Endothelial cell of umbilical vein (primary cell): ENCODE data around the gene C1orf198. TPM values are rescaled to one million over a fixed set of nuclear protein-coding genes. Genes with fewer than 3 reads are reported as not detected.

Experiments
- BruUV-seq: library from RNA; stranded (reverse); fragments of 400-500 nt; replicated peaks from 2 replicates; lab custom pipeline; 2021; lab: Mats Ljungman, UMichigan
- CTCF ChIA-PET: fragments of 300-600, 350-600 bp; sonication (Branson Sonifier 250); formaldehyde crosslinking; loops from one replicate; lab custom pipeline; 2021; ENCODE audit warnings: antibody characterized with exemption, inconsistent platforms; lab: Charles Lee
- POLR2A ChIA-PET: fragments of 300-600, 350-600 bp; sonication (Branson Sonifier 250); formaldehyde crosslinking; loops from one replicate; lab custom pipeline; 2021; ENCODE audit warnings: antibody characterized with exemption, inconsistent platforms; lab: Charles Lee
- DNase-seq: peaks from one replicate; pipeline ENCODE4 v3.0.0-alpha.2; 2011; ENCODE audit warnings: low read depth, low spot score
- FAIRE-seq: peaks from 2 replicates; lab custom pipeline; 2011; peaks lifted over from hg19 to GRCh38; lab: Jason Lieb, UNC
- H2AFZ ChIP-seq: 2 replicates; pipeline ENCODE4 v1.6.0; 2012; ENCODE audit warnings: low read depth, low read length, control low read depth, inconsistent platforms
- H3K27ac ChIP-seq: 2 replicates; pipeline ENCODE4 v1.5.1; 2011; ENCODE audit warnings: low read depth, mild to moderate bottlenecking, control low read depth, low read length, moderate library complexity; ENCODE audit not compliant: insufficient read depth
- H3K27me3 ChIP-seq, 2 experiments: 2 replicates each; pipeline versions ENCODE4 v1.6.0 to v1.6.1; 2011; ENCODE audit warnings: low read length in 2 of 2, mixed read lengths in 1 of 2; ENCODE audit not compliant: control insufficient read depth in 2 of 2, insufficient read depth in 2 of 2
- H3K36me3 ChIP-seq, 2 experiments: 2 replicates in 1 of 2; 3 replicates in 1 of 2; pipeline ENCODE4 v1.5.1; 2011; ENCODE audit warnings: low read length in 2 of 2, mild to moderate bottlenecking in 1 of 2, moderate library complexity in 1 of 2; ENCODE audit not compliant: control insufficient read depth in 2 of 2, insufficient read depth in 2 of 2; ENCODE audit errors: extremely low read depth in 1 of 2
- H3K4me1 ChIP-seq: 3 replicates; pipeline ENCODE4 v1.5.1; 2011; ENCODE audit warnings: mild to moderate bottlenecking, low read length; ENCODE audit not compliant: control insufficient read depth, insufficient read depth; ENCODE audit errors: extremely low read depth
- H3K4me2 ChIP-seq: 2 replicates; pipeline ENCODE4 v1.6.1; 2011; ENCODE audit warnings: low read length, control low read depth, mixed read lengths; ENCODE audit not compliant: insufficient read depth
- H3K4me3 ChIP-seq, 3 experiments: fragments of 200-600 bp in 1 of 3; sonication (generic), shearing (Covaris generic) in 1 of 3; replicated peaks in 1 of 3; 2 replicates each; pipeline ENCODE4 v1.5.1; 2011 to 2016; ENCODE audit warnings: control low read depth in 3 of 3, low read length in 3 of 3, mild to moderate bottlenecking in 2 of 3, inconsistent platforms in 1 of 3, low read depth in 1 of 3, moderate library complexity in 1 of 3; ENCODE audit not compliant: insufficient read depth in 1 of 3
- H3K79me2 ChIP-seq: 2 replicates; pipeline ENCODE4 v1.6.0; 2012; ENCODE audit warnings: low read length, inconsistent platforms; ENCODE audit not compliant: control insufficient read depth, insufficient read depth
- H3K9ac ChIP-seq: replicated peaks from 2 replicates; pipeline ENCODE3; 2011; ENCODE audit warnings: low read length, control low read depth; ENCODE audit not compliant: insufficient read depth; ENCODE audit errors: extremely low read depth
- H3K9me1 ChIP-seq: replicated peaks from 3 replicates; pipeline ENCODE4 v1.6.0; 2011; ENCODE audit warnings: mild to moderate bottlenecking, low read length; ENCODE audit not compliant: control insufficient read depth, insufficient read depth; ENCODE audit errors: extremely low read depth
- H3K9me3 ChIP-seq: replicated peaks from 2 replicates; pipeline ENCODE4 v1.5.1; 2012; ENCODE audit warnings: low read length, inconsistent platforms; ENCODE audit not compliant: control insufficient read depth, insufficient read depth
- H4K20me1 ChIP-seq: replicated peaks from 2 replicates; pipeline ENCODE3; 2011; ENCODE audit warnings: mild to moderate bottlenecking, low read length; ENCODE audit not compliant: control insufficient read depth, insufficient read depth; ENCODE audit errors: extremely low read depth
- CTCF ChIP-seq, 2 donors: IDR thresholded peaks; 1 replicate in 1 of 2; 2 replicates in 1 of 2; pipeline ENCODE4 v1.5.1; 2011; ENCODE audit warnings: low read length in 2 of 2, mild to moderate bottlenecking in 2 of 2, moderate library complexity in 2 of 2, control low read depth in 1 of 2, inconsistent platforms in 1 of 2, low read depth in 1 of 2; ENCODE audit not compliant: insufficient read depth in 1 of 2; ENCODE audit errors: extremely low read depth in 1 of 2
- EZH2 ChIP-seq: IDR thresholded peaks from 2 replicates; pipeline ENCODE4 v1.6.1; 2012; ENCODE audit warnings: borderline replicate concordance, low read depth, mild to moderate bottlenecking, moderate library complexity, low read length, inconsistent platforms; ENCODE audit not compliant: severe bottlenecking
- FOS ChIP-seq: IDR thresholded peaks from 2 replicates; pipeline ENCODE4 v1.6.1; 2011; ENCODE audit warnings: mild to moderate bottlenecking, low read length, moderate library complexity, borderline replicate concordance; ENCODE audit not compliant: insufficient read depth
- GATA2 ChIP-seq: IDR thresholded peaks from 2 replicates; pipeline ENCODE4 v1.7.0; 2011; ENCODE audit warnings: low read depth, mild to moderate bottlenecking, moderate library complexity, mixed read lengths, low read length; ENCODE audit not compliant: insufficient read length, insufficient read depth
- JUN ChIP-seq: IDR thresholded peaks from 2 replicates; pipeline ENCODE4 v1.6.1; 2011; ENCODE audit warnings: borderline replicate concordance, low read depth; ENCODE audit not compliant: insufficient read length, insufficient read depth
- MAX ChIP-seq: IDR thresholded peaks from 2 replicates; pipeline ENCODE4 v1.6.1; 2011; ENCODE audit not compliant: insufficient read depth, insufficient read length
- MYC ChIP-seq: IDR thresholded peaks from one replicate; pipeline ENCODE4 v1.6.1; 2011; ENCODE audit warnings: mild to moderate bottlenecking, low read depth, low read length
- POLR2A ChIP-seq: IDR thresholded peaks from 2 replicates; pipeline ENCODE4 v1.6.1; 2012; ENCODE audit warnings: low read depth, mild to moderate bottlenecking, control low read depth, low read length
- POLR2AphosphoS5 ChIP-seq: IDR thresholded peaks from 2 replicates; pipeline ENCODE4 v1.6.1; 2012; ENCODE audit warnings: low read depth, mild to moderate bottlenecking, control low read depth, low read length, moderate library complexity; ENCODE audit not compliant: insufficient read depth
- dilution Hi-C: fragments of 300-500 bp; cut with MboI; formaldehyde crosslinking; loops from one replicate; pipeline ENCODE4 v1.15.0; 2019; ENCODE audit warnings: low sequenced_read_pairs; ENCODE audit not compliant: extremely low pct_ligation_motif_present
- intact Hi-C: fragments of 100-400 bp; cut with micrococcal nuclease; formaldehyde crosslinking; loops from one replicate; pipeline ENCODE4 v1.10.0; 2022
- polyA plus RNA-seq, 4 experiments: library from polyadenylated mRNA; depleted of rRNA in 3 of 4; stranded (reverse) in 3 of 4; unstranded in 1 of 4; fragments of >200 nt; gene quantifications; 2 replicates each; pipeline versions ENCODE4 v1.2.1 to v1.2.3, GENCODE V29; 2011 to 2012; ENCODE audit warnings: missing spikeins in 1 of 4
- total RNA-seq: library from RNA; stranded (reverse); gene quantifications from 2 replicates; pipeline ENCODE4 v1.2.3, GENCODE V29; 2021

Gene C1orf198
- total and polyA plus RNA-seq, 2 donors (not counting 3 experiments of a cell fraction or from before 2014, with no cell fraction given): 21.2 to 29.2 TPM

GRCh38 chr1:230797376-230797920 lies 70.9 kb downstream of the C1orf198 start:
- dilution Hi-C loops: no loop called here
- CTCF ChIA-PET: interaction anchor here (0.7 to 5.0 kb wide), 6 partner anchors 72 to 413 kb away, joined by 3 to 40 read pairs (median 6); partner anchors contain the start of gene C1orf198

More at GRCh38 chr1:230797376-230797920, 70.9 kb downstream of the C1orf198 start:
- H3K9me3 ChIP-seq: no peaks in the 10 kb centered on the region
- no peak overlapping the region for H2AFZ ChIP-seq
- no peaks in the 10 kb centered on the region for H3K4me1 ChIP-seq
- H4K20me1 ChIP-seq: no peaks in the 10 kb centered on the region
- no peaks in the 10 kb centered on the region for H3K79me2 ChIP-seq
- H3K27ac ChIP-seq: no peak overlapping the region
- no peak for DNase-seq
- POLR2A ChIA-PET: no interaction called here
- no TSS peak for BruUV-seq
- H3K4me3 ChIP-seq: no peak overlapping the region
- no peak overlapping the region for H3K4me2 ChIP-seq
- intact Hi-C loops: loop anchor here (5.0 kb wide), 1 partner anchor 805 kb away; no protein-coding TSS in a partner anchor
- no peaks in the 10 kb centered on the region for H3K36me3 ChIP-seq
- TF ChIP-seq JUN: no peak
- TF ChIP-seq MAX: no peak
- TF ChIP-seq EZH2: no peak
- no peak for TF ChIP-seq FOS
- no peak for TF ChIP-seq CTCF (IDR thresholded peaks at IDR 0.05; ENCODE audit: extremely low read depth in 1 of 2, insufficient read depth in 1 of 2, low read depth in 1 of 2, low read length in 2 of 2)
- no peak for TF ChIP-seq MYC
- TF ChIP-seq POLR2AphosphoS5: no peak
- TF ChIP-seq POLR2A: no peak
- TF ChIP-seq GATA2: no peak
- H3K9ac ChIP-seq: no peak overlapping the region
- H3K27me3 ChIP-seq: no peaks in the 10 kb centered on the region
- no peak for FAIRE-seq
- H3K9me1 ChIP-seq: no peaks in the 10 kb centered on the region
